HG03460 (cell line): ENCODE measurements around the gene CKAP4.

ENCODE experiments used
- ATAC-seq: cut with Tn5 transposase; IDR thresholded peaks from one replicate; pipeline ENCODE4 v1.9.1; 2021; ENCODE audit not compliant: unreplicated experiment

Gene CKAP4

GRCh38 chr12:106205208-106206069 is 42.4 kb downstream of the CKAP4 start:
- no peak for ATAC-seq

GRCh38 chr12:106204312-106204711 is 43.5 kb downstream of the CKAP4 start:
- ATAC-seq: no peak

- no peak for ATAC-seq
Measured at GRCh38 chr12:106197906-106198623, 49.8 kb downstream of the CKAP4 start.

GRCh38 chr12:106195621-106196027 is 52.2 kb downstream of the CKAP4 start:
- ATAC-seq: no peak

DNA sequence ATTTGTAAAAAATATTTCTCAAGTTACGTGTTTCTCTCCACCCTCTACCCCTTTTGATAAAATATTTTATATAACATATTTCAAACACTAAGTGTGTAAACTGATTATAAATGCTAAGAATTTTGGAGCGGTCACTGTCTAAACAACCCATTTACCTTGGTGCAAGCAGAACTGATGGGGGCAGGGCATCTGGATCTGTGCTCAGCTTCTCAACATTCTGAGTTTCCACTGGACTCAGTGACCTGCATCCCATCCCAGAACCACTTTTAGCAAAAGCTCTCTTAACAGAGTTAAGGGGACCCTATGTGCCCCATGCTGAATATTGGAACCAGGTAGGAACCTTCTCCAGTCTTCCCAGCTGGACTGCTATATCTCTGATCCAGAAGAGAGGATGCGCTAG is 53.5 kb downstream of the CKAP4 start:
- no peak for ATAC-seq

DNA sequence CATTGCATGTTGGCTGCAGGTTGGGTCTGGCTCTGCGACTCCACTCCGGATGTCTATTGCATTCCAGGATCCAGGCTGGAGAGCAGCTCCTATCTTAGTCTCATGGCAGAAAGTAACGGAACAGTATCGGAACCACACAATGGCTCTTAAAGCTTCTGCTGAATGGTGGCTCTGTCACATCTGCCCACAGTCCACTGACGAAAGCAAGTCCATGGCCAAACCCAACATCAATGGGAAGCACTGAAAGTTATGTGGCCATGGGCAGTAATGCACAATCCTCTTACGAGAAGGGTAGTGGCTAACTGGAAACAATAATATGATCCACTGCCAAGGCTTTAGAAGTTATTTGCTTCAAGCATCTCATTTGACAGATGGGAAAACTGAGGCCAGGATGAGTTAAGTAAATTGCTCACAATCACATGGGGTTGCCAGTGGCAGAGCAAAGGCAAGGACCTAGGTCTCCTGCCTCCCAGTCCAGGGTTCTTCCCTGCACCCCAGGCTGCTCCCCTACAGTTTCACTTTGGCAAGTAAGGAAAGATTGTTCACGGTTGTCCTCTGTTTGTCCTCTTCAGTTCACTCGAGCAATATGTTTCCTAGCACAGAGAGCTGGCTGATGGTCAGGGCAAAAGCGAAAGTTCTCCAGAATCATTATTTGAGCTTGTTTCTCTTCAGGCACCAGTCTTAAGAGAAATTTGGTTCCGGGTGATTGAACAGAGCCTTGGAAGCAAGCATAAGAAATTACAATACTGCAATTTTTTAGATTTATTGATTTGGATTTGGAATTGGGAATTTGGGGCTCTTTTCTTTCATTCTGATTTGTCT is 54.2 kb downstream of the CKAP4 start:
- no peak for ATAC-seq

- no peak for ATAC-seq
Measured at GRCh38 chr12:106192659-106193393, 55.0 kb downstream of the CKAP4 start.

GRCh38 chr12:106190581-106190980 is 57.2 kb downstream of the CKAP4 start:
- ATAC-seq: no peak

- ATAC-seq: no peak
Measured at GRCh38 chr12:106189341-106189740, 58.5 kb downstream of the CKAP4 start.

GRCh38 chr12:106188256-106188655 is 59.6 kb downstream of the CKAP4 start:
- ATAC-seq: no peak
